ENCODE results near the gene PRR29.
"Not testable (repeated sequence)": the region's sequence is repeated elsewhere in the genome, so short reads cannot be mapped to it uniquely, and the experiment has no call there.

The PRR29 gene

GRCh38 chr17:63996430-63997182 lies 1.5 kb upstream of the PRR29 start:
- DNase-seq (ENCODE audit: low read depth in 2 of 2, low spot score in 1 of 2), result no peak

- DNase-seq (ENCODE audit: low read depth in 2 of 2, low spot score in 1 of 2), result no peak
Measured at GRCh38 chr17:63997341-63998048, 656 bp upstream of the PRR29 start.

- DNase-seq (ENCODE audit: low read depth in 2 of 2, low spot score in 1 of 2), result no peak
Measured at GRCh38 chr17:63998721-63999679, 849 bp downstream of the PRR29 start.

- DNase-seq (ENCODE audit: low read depth in 2 of 2, low spot score in 1 of 2), result no peak
Measured at GRCh38 chr17:63999680-64000531, 1.8 kb downstream of the PRR29 start.

GRCh38 chr17:64001091-64001579 lies 3.0 kb downstream of the PRR29 start:
- DNase-seq (ENCODE audit: low read depth in 2 of 2, low spot score in 1 of 2), result no peak

GRCh38 chr17:64001763-64002529 lies 3.8 kb downstream of the PRR29 start:
- no peak for DNase-seq (ENCODE audit: low read depth in 2 of 2, low spot score in 1 of 2)

- DNase-seq (ENCODE audit: low read depth in 2 of 2, low spot score in 1 of 2), result no peak
Measured at GRCh38 chr17:64002658-64003525, 4.7 kb downstream of the PRR29 start.

GRCh38 chr17:64003526-64004121 lies 5.5 kb downstream of the PRR29 start:
- no peak for DNase-seq (ENCODE audit: low read depth in 2 of 2, low spot score in 1 of 2)

- no peak for DNase-seq (ENCODE audit: low read depth in 2 of 2, low spot score in 1 of 2)
Measured at GRCh38 chr17:64004218-64004770, 6.1 kb downstream of the PRR29 start.

GRCh38 chr17:64004903-64005733 lies 7.0 kb downstream of the PRR29 start:
- DNase-seq (ENCODE audit: low read depth in 2 of 2, low spot score in 1 of 2), result no peak

GRCh38 chr17:64005734-64006167 lies 7.6 kb downstream of the PRR29 start:
- no peak for DNase-seq (ENCODE audit: low read depth in 2 of 2, low spot score in 1 of 2)

GRCh38 chr17:64006361-64007088 lies 8.4 kb downstream of the PRR29 start:
- no peak for DNase-seq (ENCODE audit: low read depth in 2 of 2, low spot score in 1 of 2)

GRCh38 chr17:64007089-64007837 lies 9.1 kb downstream of the PRR29 start:
- not testable (repeated sequence) for DNase-seq (ENCODE audit: low read depth in 2 of 2, low spot score in 1 of 2)

- no peak for DNase-seq (ENCODE audit: low read depth in 2 of 2, low spot score in 1 of 2)
Measured at GRCh38 chr17:64007838-64008282, 9.7 kb downstream of the PRR29 start.

- DNase-seq (ENCODE audit: low read depth in 2 of 2, low spot score in 1 of 2), result no peak
Measured at GRCh38 chr17:64008346-64008745, 10.2 kb downstream of the PRR29 start.

GRCh38 chr17:64008830-64009229 lies 10.7 kb downstream of the PRR29 start:
- no peak for DNase-seq (ENCODE audit: low read depth in 2 of 2, low spot score in 1 of 2)
